Measurements from ENCODE around the gene COL4A2.

The COL4A2 gene

DNA sequence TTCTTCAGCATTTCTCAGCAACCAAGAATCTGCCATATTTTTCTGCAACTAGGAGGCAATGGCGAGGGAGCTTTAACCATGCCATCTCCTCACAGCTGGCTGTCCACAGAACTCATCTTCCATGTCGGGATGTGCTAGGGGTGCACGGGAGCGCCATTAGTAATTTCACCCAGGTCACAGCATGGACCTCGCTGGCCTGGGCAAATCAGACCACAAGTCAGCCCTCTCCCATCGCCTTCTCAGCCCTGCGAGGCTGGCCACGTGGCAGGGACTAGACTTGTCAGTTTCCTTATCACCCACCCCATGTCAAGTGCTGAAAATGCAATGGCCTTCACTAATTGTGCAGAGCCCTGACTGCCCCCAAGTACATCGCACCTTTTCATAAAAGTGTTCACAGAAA is 15.8 kb upstream of the COL4A2 start:
- DNase-seq, result no peak

DNA sequence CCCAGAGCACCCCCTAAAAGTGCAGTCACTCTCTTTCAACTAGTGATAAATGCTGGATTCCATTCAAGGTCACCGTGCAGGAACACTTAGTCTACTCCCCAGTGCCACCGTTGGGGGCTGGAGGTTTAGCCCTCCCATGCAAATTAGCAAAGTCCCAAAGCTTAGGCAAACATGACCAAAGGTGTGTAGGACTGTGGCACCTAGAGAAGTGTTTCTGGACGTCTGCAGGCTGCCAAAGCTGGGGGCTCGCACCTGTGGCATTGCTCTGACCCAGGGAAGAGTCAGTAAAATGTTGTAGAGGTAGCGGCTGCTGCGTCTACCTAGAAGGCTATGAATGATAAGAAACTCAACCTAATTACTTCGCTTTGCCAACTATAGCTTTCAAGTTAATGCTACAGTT is 14.0 kb upstream of the COL4A2 start:
- DNase-seq, result no peak

DNA sequence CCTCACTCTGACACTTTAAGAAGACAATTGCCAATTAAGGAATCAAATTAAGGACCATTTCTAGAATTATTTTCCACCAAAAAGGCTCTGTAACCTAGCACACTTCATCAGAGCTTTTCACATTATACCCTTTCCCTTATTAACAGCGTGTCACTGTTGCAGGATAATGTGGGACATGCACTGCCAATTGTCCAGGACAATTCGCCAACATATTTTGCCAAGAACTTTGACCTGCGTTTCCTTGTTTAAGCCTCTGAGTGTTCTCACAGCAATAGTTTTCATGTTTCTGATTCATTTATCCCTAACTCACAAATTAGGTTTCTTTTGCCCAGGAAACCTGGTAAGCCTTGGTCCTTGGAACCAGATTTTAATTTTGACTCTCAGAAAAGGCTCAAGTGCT is 13.4 kb upstream of the COL4A2 start:
- DNase-seq, result no peak

DNA sequence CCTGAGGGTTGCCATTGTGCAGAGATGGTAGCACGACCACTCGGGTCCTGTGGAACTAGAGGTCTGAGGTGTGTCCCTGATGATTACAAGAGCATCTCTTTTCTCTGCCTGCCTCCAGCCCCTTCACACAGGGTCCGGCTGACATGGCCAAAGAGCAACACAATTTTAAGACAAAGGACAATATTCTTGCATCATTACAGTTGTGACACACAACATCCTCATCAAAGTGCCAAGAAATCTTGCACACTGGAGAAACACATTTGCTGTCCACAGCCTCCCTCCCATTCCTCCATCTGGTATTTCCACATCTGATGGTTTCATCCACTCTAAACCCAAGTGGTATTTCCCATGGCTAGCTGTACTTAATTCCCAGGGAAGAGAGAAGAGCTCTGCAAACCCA is 12.9 kb upstream of the COL4A2 start:
- no peak for DNase-seq

DNA sequence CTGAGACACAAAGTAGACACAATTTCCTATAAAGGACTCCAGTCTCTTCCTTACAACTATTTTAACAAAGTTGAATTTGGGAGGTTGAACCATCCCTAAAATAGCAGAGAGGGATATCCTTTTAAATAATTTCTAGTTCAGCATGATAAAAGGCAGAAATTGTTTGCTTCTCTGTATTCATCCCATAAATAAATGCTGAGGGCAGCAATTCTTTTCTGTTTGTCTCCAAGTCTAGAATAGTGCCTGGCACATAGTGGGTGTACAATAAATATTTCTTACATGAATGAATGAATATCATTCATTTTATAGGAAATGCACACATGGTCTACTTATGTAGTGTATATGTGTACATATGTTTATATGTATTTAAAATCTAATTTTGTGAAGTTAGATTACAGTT is 12.5 kb upstream of the COL4A2 start:
- DNase-seq, result no peak

DNA sequence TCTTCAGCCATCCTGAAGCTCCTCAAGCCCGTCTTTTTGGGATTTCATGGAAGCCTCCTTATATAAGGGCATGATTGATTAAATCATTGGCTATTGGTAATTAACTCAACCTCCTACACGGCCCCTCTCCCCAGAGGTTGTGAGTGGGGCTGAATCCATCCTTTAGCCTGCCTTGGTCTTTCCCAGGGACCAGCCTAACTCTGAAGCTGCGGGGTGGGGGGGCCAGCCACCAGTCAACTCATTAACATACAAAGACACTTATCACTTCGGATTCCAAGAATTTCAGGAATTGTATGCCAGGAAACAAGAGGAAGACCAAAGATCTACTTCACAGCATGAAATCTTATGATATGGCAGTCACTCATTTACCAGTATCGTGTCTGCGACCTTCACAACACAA is 10.1 kb upstream of the COL4A2 start:
- DNase-seq, result no peak

DNA sequence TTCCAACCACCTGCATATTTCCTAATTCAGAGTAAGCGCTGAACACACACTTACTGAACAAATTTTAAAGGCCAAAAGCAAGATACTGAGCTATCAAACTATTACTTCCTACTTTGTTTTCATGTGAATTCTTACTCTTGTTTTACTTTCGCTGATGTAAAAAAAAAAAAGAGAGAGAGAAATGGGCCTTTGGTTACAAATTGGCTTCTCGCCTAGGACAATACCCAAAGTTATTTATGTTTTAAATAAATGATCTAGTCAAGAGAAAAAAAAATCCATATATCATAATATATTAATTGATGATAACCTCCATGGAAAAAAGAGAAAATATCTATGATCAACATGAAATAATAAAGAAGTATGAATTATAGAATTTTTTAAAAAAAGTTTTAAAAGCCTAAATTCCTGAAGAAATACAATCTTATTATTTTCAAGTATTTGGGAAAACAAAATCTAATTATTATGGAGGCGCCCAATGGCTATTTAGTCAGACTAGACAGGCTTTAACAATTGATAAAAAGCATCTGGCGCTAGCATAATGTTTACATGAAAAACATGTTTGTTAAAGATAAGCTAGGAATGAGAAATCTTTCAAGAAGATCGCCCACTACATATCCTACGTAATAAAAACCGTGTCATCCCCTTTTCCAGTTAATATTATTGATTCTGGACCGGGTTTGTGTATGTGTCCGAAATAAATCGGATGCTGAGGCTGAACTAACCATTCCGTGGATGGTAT is 9.1 kb upstream of the COL4A2 start:
- DNase-seq, result no peak

DNA sequence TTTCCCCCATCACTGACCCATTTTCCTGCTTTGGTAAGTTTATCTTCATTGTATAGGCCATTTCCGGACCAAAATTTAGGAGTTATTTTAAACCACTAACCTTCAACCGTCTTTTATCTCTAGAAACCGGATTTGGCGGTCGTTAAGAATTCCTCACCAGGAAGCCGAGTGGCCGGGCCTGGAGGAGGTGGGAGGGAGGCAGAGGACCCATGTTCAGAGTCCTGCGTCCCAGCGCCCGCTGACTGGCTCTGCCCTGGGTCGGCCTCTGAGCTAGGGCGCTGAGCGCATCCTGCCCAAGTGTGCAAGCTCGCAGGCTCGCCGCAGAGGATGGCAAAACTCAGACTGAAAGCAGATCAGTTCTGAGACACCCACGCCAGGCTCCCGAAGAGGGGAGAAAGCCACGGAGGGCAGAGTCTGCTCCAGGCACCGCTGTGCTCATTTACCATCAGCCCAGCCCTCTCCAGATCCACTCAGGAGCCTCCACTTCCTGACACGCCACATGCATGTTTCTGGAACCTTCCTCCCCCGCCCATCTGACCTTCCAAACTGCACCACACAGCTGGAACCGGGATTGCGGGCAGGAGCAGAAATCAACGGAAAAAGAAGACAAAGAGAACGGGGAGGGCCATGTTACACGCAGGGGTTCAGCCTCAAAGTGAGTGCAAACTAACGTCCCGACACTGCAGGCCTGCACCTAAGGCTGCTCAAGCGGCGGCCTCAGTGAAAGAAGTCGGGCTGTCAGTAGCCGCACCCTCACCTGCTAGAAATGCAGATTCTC is 8.4 kb upstream of the COL4A2 start:
- DNase-seq, result no peak

DNA sequence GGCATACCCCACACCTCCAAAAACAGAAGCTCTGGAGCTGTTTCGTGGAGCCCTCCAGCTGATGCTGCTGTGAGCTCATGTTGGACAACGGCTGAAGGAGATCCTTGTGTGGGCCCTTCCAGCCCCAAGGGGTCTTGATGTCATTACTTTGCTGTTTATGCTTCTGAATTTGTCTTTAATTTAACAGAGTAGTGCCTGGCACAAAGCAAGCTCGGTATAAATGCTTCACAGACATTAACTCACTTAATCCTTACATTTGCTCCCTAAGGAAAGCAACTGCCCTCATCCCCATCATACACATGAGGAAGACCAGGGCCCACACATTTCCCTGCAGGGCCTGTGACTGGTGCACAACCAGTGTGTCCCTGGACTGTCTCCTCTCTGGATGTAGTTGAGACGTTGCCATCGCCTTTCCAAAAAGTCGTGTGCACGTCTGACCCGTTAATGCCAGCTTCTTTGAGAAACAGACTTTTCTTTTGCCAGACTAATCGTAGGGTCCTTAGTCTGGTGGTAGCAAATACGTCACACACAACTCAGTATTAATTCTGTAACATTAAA is 7.7 kb upstream of the COL4A2 start:
- no peak for DNase-seq

DNA sequence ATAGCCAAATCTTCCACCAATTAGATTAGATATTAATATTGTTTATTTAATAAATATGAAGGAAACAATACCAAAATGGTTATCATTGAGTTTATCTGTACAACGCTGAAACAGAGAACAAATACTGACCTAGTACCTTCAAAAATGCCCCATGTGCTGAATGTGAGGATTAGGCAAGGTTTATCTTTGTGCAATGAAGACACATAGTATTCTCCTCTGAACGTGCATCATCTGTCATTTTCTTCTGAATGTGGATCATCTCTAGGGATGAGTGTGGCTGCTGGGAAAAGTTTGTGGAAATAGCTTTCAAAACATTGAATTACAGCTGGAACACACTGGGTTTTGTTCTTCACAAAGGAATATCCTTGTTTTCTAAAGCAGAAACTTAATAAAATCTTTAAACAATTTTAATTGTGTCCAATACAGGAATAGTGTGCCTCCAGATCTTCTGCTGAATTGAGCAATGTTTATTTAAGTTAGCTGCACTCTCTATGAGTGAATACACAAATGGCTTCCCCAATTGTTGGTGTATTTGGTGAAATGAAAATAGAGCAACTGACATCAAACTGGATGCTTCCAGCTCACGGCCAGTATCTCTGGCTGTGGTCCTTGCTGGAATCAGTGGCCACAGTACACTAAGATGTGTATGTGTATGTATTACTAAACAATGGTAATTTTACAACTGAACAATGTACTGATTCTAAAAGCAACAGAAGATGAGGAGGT is 6.8 kb upstream of the COL4A2 start:
- DNase-seq, result no peak

DNA sequence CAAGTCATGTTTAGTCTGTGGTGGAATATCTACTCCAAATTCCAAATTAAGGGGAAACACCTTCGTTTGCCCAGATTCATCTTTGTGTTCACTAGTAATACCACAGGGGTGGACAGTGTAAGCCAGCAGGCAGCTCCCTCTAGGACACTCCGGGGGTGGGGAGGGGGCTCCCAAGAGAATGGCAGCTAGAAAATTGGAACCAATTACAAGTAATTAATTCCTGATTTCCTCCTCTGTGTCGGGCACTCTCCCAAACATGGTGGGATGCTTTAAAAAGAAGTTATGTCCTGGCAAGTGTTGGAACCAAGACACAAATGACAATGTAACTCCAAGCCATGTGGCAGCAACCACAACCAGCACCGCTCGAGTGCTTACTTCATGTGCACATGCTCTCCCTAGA is 6.0 kb upstream of the COL4A2 start:
- DNase-seq, result no peak

DNA sequence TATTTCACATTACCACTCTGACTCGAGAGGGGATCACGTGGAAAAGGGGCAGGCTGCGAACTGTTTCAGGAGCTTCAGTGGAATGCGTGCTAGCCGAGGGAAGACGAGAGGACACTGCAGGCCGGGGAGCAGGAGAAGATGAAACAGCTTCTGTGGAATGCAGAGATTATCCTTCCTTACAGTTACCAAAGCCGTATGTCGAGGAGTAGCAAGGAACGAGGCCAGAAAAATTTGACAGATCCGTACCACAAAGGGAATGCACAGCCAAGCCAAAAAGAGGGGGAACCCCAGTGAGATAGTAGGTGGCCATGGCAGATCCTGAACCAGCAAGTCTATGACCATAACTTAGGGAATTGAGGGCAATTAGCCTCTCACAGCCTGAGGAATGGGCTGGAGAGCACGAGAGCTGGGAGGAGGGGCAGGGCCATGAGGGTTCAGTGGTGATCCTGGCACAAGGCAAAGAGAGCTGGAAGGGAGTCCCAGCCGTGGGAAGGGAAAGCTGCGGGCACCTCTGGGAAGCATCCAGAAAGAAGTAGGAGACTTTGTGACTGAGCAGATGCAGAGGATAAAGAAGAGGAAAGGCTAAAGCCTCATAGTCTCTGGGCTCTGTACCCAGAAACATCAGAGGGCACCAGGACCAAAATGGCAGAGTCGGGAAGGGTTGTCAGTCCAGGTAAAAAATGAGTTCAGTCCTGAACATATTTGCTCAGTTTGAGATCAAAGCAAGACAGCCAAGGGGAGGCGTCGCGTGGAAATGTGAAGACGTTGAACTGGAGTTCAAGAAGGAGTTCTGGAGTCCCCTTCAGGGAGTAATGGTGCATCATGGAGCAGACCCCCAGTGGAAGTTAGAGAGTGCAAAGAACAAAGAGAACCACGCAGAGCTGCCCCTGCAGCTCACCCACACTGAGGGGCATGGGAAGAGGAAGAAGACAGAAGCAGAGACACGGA is 5.2 kb upstream of the COL4A2 start:
- no peak for DNase-seq

DNA sequence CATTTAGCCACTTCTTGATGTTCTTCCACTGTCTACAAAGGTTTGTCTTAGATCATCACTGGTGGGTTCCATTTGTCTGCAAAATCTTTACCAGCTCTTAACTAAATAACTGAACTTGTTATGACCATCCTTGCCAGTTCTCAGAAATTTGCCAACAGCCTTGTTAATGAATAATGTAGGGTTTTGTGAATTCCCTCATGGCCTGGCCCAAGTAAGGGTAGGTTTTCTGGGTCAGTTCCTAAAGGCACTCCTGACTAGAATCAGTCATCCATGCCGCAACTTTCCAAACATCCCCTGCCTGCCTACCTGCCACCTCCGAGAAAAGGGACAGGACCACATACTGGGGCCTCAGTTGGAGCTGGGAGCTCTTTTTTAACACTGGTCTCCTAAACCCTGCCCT is 4.1 kb upstream of the COL4A2 start:
- DNase-seq, result no peak

DNA sequence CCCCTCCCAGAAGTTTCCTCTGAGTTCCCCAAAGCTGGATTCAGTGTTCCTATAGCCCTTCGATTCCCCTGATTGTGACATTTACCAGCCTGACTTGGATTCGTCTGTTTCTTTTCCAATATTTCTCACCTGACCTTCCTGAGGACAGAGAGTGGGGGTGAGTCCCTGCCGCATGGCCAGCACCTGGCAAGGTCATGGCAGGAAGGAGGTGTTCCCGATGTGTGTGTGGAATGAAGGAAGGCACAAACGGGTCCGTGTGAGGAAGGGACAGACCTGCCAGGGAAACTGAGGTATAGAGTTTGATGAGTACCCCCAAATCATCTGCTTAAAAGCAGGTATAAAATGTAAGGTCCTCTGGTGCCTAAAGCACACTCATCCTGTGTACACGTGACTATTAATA is 3.4 kb upstream of the COL4A2 start:
- DNase-seq, result no peak

DNA sequence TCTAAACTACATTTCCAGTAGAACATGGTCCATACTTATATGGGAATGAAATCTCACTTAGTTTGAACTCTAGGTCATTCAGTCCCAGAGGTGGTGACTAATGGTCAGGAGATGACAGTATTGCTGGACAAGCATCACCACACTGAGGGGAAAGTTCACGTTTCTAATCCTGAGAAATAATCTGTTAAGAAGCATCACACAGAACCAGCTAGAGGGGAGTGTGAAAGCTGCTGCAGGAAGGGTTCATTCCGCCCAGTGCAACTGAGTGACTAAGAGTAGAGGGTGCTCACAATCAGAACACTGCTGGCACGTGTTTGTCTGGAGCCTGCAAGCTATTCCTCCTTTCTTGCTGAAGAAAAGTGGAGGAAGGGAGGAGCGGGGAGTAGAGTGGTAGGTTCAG is 2.8 kb upstream of the COL4A2 start:
- no peak for DNase-seq

DNA sequence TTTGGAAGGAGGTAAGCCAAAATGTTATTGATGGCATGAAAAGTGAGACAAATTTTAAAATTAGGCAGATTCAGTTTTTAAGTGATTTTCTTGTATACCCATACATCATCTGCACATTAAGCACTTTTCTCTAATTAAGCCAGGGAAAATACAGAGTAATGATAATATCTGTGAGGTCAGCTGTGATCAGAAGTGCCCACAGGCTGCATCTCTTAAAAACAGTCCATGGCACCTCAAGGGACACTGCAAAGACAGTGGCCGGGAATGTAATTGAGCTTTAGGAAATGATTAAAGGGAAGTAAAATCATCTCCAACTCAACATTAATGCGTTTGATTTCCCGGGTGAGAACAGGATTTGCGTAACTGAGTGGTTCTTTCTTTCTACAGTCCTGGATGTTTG is 2.1 kb upstream of the COL4A2 start:
- DNase-seq, result no peak

DNA sequence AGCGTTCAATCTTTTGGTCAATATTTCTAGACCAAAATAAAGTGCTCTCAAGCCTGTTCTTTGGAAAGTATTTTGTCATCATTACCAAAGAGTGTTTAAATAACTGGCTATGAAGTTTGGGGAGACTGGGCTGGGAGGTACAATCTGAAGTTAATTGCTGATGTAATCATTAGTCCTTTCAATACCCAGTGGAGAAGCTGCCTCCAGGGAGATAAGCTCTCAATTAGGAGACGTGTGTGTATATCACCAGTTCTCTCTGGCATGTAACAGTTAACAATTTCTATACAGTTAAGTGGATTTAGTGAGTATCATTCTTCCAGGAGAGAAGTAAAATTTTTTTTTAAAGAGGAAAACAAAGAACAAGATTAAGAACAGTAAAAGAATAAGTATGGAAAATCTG is 1.5 kb upstream of the COL4A2 start:
- no peak for DNase-seq

DNA sequence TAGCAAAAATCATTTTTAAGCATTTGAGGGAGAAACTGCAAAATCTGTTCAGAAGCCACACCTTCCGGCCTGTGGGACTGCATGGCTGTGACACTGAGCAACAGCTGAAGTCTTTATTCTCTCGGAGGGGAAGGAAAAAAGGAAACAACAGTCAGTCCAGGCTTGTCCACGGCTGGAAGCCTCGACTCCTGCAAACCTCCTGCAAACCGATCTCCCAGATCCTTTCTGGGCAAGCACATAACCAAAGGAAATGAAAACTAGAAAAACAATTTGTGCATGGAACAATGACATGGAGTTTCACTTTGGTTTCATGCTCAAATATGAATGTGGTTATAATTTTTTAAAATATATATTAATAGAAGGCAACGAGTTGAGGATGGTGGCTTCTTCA is 1.1 kb upstream of the COL4A2 start:
- no peak for DNase-seq

DNA sequence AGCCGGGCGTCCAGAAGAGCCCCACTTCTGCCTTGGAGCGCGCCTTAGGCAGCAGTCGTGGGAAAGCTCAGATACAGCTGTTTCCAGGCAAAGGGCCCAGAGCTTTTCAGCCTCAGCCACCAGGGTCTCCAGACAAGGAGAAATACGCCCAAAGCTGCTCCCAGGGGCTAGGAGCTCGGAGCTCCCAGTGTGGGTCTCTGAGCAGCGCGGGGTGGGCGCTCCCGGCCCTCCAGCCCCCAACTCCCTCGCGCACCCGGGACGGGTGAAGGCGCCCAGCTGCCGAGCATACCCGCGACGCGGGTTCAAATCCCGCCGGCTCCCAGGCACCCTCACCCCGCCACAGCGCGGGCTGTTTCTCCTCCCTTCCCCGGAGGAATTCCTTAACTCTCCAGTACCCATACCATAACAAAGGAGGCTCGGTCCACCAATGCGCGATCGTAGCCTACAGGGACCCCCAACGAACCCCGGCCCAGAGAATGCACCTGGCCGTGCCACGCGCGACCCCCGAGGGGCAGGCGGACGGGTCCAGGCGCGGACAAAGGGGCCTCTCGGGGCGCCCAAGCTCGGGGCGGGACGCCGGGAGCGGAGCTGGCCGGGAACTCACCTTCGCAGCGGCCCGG is 634 bp upstream of the COL4A2 start:
- DNase-seq, result no peak

DNA sequence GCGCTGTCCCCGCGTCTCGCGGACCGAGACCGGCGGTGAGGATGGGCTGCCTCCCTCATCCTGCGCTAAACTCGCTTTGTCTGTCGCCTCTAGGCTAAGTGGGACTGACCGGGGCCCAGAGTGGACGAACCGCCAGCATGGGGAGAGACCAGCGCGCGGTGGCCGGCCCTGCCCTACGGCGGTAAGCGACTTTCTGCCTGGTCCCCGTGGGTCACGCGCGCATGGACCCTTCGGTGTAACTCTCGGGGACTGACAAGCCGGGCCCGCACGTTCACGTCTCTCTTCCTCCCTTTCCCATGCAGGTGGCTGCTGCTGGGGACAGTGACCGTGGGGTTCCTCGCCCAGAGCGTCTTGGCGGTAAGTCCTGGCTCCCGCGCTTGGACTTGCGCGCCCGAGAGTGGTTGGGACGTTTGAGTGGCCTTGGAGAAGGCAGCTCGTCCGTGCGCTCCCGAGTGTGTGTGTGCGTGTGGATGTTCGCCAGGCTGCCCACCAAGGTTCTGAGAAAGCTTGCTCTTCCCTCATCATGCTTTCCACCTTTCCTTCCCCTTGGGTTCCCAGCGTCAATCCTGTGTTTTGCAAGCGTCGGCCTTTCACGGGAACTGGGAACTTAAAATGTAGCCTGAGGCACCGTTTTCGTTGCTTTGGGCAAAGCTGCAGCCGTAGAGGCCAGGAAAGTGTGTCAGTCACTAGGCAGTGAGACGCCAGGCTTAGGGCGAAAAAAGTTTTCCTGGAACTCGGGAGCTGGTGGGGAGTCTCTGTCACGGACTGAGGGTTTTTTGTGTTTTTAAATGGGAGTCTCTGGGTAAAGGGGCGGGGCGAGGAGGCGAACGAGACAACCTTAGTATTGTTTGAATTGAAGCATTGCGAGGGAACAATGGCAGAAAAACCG is 927 bp downstream of the COL4A2 start:
- DNase-seq, result no peak
